NCI-H2107 treated with DMSO at 0.1 percent for 48 hours (cell line): ENCODE results near the gene NAA25.
"Not testable (repeated sequence)": the region's sequence is repeated elsewhere in the genome, so short reads cannot be mapped to it uniquely, and the experiment has no call there.

ENCODE experiments used
- DNase-seq: peaks from one replicate; lab custom pipeline; 2025; ENCODE audit not compliant: unreplicated experiment; lab: John Stamatoyannopoulos, UW

NAA25 gene

DNA sequence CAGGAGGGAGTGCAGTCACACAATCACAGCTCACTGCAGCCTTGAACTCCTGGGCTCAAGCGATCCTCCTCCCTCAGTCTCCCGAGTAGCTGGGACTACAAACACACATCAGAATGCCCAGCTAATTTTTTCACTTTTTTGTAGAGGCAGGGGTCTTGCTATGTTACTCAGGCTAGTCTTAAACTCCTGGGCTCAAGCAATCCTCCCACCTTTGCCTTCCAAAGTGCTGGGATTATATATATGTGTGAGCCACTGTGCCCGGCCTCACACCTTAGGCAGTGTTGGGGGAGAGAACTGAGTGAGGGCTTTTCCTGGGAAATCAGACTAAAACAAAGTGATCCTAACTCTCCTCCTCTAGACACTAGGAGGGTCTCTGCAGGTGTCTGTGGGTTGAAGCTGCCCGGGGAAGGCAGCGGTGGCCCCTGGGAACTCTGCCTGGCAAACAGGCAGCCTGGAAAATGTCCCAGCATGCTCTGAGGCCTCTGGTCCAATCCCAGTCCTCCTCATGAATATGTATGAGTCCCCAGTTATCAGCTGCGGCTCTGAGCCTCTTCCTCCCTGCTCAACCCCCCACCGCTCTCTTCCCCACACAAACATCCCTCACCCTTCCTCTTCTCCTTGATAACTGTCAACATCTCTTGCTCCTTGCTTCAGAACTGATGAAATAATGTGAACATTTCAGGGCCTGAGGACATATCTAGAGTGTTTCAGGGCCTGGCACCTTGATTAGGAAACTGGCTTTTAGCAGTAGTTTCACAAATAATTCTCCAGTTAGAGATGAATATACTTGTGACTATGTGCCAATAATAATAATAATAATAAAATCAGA, 7.9 kb upstream of the NAA25 start:
- peak; percentile 83 for DNase-seq

DNA sequence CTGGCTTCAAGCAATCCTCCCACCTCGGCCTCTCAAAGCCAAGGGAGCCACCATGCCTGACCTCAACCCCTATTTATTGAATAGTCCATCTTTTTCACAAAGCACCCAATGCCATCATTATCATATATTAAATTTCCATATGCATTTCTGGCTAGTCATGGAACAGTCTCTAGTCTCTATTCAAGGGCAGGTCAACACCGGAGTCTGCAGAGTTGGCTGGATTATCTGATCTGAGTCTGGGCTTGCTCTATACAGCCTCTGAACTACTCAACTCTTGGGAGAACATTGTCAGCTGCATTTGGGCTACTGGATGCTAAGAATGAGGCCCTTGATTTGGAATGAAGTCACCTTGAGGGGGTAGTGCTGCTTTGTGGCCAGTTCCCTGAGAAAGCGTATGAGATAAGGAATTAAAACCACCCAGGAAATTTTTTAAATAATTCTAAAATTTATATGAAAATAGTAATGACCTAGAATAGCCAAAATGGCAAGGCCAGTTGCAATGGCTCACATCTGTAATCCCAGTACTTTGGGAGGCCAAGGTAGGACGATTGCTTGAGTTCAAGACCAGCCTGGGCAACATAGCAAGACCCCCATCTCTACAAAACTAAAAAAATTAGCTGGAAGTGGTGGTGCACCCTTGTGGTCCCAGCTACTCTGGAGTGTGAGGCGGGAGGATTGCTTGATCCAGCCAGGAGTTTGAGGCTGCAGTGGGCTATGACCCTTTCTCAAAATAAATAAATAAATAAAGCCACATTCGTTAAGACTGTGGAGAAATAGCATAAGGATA, 6.9 kb upstream of the NAA25 start:
- DNase-seq, result no peak

DNA sequence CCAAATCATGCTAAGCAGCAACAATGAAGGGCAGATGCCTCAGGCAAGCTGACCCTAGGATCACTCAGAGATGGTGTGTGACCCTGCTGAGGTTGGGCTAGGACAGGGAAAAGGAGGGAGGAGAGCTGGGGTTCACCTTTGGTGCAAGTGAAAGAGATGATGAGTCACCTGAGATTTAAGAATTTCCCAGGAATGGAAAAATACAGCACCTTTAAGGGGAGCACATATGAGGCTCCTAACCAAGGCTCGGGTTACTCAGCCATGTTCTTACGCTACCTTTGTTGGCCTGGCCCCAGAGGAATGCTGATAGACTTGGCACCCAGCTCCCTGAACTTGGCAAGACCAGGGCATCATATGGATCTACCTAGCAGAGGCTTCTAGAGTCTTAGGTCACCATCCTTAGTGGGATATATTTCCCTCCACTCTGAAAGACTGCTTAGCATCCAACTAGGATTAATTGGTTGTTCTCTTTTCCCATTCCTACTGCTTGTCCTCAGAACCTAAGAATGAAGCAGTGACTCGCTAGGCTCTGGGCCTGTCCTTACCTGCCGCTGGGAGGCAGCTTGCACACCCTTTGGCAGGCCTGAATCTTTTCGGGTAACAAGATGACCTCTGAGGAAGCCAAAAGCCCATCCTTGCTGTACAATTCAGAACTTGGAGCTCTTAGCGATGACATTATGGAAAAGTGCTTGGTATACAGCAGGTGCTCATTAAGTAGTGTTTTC, 4.0 kb upstream of the NAA25 start:
- no peak for DNase-seq

DNA sequence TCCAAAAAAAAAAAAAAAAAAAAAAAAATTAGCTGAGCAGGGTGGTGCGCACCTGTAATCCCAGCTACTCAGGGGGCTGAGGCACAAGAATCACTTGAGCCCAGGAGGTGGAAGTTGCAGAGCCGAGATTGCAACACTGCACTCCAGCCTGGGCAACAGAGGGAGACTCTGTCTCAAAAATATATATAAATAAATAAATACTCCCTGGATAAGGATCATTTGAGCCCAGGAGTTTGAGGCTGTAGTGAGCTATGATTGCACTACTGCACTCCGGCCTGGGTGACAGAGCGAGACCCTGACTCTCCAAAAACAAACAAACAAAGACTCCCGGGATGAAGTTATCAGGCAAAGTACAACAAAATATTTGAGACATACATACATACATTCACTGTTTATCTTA, 3.3 kb upstream of the NAA25 start:
- no peak for DNase-seq

DNA sequence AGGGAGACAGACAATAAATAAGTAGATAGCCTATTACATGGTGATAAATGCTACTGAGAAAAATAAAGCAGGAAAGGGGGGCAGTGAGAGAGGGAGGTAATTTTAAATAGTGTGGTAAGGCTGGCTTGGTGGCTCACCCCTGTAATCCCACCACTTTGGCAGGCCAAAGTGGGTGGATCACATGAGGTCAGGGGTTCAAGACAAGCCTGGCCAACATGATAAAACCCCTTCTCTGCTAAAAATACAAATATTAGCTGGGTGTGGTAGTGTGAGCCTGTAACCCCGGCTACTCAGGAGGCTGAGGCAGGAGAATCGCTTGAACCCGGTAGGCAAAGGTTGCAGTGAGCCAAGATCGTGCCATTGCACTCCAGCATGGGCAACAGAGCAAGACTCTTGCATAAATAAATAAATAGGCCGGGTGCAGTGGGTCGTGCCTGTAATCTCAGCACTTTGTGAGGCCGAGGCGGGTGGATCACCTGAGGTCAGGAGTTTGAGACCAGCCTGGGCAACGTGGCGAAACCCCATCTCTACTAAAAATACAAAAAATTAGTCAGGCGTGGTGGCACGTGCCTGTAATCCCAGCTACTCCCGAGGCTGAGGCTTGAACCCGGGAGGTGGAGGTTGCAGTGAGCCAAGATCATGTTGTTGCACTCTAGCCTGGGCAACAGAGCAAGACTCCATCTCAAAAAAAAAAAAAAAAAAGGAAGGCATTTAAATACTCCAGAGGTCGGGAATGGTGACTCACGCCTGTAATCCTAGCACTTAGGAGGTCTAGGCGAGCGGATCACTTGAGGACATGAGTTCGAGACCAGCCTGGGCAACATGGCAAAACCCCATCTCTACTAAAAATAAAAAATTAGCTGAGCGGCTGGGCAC, 2.4 kb upstream of the NAA25 start:
- not testable (repeated sequence) for DNase-seq

DNA sequence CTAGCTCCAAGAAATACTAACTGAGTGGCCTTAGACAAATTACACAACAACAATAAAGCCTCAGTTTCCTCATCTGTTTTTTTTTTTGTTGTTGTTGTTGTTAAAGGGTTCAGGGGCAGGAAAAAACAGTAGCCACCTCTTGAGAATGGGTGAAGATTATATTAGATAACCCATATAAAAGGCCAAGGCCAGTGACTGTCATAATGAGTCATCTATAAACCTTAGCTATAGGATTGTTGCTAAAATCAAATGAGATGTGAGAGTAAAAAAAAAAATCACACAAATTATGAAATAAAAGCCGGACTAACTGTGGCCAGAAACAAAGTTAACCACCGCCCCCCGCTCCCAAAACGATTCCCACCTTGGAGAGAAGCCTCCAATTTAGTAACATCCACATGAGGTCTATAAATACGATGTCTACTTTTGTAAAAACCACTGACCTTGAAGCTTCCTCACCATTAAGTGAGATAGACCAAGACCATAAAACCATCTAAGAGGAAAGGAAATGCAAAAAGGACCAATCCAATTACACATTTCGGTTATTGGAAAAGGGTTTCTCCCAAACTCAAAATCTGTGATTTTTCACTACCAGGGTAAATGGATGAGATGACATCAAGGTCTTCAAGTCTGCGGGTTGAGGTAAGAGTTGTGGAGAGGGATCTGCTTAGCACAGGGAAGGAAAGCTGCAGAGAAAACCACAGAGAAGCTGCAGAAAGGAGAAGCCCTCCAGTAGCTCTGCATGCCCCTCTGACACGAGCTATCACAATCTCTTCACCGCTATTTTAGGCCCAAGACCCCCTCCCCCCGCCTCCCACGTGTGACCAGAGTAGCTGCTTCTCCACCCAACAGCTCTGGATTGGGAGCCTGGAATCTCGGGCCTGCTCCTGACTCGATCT, 1.0 kb downstream of the NAA25 start:
- DNase-seq, result no peak

DNA sequence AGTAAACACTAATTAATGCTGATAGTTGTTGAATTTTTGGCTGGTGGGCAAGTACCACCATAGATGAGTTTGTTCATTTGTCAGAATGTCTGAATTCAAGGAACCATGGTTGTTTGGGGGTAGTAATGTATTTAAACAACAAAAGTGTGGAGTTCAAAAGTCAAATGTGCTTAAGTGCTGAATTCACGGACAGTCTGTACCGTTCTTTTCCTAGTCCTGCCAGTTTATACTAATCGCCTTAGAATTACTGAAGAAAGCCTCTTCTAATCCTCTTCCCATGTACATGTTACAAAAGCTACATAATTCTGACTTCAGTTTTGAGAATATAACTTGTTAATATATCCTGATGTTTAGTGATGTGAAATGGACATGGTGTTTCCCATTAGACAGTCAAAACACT, 2.7 kb downstream of the NAA25 start:
- no peak for DNase-seq

DNA sequence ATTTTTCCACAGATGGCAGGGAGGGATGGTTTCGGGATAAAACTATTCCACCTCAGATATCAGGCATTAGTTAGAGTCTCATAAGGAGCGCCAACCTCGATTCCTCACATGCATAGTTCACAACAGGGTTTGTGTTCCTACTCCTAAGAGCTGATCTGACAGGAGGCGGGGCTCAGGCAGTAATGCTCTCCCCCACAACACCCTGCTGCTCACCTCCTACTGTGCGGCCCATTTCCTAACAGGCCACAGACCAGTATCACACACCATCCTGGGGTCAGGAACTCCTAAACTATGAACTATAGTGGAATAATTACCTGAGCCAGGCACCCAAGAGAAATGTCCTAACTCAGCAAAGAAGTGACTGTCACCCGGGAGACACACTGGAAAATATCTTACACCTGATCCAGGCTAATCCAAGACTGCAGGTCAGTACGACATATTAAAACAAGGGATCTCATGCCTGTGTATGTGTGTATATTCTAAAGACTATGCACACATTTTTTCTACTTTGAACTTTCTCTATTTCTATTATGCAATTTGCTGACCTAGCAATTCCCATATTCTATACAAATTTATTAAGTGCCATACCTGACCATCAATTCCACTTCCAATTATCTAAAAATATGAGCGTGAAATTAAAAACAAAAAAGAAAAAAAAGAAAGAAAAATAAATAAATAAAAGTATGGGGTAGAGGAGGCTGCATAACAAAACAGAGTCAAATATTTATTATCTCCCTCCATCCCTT, 4.7 kb downstream of the NAA25 start:
- DNase-seq, result no peak

DNA sequence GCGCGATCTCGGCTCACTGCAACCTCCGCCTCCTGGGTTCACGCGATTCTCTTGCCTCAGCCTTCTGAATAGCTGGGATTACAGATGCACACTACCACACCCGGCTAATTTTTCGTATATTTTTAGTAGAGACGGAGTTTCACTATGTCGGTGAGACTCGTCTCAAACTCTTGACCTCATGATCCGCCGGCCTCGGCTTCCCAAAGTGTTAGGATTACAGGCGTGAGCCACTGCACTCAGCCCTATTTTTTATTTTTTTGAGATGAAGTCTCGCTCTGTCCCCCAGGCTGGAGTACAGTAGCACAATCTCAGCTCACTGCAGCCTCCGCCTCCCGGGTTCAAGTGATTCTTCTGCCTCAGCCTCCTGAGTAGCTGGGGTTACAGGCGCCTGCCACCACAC, 5.8 kb downstream of the NAA25 start:
- not testable (repeated sequence) for DNase-seq

DNA sequence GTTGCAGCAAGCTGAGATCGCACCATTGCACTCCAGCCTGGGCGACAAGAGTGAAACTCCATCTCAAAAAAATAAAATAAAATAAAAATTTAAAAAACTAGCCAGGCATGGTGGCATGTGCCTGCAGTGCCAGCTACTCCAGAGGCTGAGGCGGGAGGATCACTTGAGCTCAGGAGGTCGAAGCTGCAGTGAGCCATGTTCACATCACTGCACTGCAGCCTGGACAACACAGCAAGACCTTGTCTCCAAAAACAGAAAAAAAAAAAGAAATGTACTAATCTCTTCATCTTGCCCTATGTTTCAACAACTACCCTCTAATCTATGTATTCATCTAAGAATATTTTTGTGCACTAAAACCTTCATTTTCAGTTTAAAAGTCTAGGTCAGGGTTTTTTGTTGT, 6.5 kb downstream of the NAA25 start:
- DNase-seq, result no peak

DNA sequence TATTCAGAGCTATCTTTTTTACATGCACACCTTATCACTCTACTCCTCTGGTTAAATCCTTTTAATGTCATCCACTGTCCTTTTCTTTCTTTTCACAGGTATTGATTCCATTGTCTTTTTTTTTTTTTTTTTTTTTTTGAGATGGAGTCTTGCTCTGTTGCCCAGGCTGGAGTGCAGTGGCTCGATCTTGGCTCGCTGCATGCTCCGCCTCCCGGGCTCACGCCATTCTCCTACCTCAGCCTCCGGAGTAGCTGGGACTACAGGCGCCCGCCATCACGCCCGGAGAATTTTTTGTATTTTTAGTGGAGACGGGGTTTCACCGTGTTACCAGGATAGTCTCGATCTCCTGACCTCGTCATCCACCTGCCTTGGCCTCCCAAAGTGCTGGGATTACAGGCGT, 8.1 kb downstream of the NAA25 start:
- DNase-seq, result not testable (repeated sequence)

DNA sequence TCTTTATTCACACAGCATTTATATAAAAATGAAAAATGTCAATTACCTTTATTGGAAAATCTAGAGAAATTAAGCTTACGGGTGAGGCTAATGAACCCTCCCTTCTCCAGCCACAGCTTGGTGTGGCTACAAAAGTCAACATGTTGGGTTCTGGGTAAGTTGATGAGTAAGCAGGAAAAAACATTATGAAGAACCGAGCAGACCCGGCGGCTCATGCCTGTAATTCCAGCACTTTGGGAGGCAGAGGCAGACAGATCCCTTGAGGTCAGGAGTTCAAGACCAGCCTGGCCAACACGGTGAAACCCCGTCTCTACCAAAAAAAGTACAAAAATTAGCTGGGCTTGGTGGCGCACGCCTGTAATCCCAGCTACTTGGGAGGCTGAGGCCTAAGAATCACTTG, 10.9 kb downstream of the NAA25 start:
- no peak for DNase-seq

DNA sequence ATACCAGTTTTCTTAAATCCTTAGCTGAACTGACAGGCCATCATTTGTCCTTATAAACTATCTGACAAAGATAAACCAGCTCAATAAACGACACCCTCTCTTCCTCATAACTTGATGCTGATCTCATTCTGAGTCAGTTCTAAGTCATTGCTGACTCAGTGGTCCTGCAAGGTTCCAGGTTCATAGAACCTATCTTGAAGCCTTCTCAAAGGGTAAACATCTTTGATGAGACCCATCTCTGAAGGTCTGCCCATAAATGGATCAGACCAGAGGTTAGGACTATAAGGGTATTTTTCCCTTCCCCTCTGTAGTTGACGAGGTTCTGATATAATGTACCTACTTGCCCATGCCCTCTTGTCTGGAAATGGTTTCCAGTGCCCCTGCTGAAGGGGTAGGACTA, 11.9 kb downstream of the NAA25 start:
- no peak for DNase-seq

DNA sequence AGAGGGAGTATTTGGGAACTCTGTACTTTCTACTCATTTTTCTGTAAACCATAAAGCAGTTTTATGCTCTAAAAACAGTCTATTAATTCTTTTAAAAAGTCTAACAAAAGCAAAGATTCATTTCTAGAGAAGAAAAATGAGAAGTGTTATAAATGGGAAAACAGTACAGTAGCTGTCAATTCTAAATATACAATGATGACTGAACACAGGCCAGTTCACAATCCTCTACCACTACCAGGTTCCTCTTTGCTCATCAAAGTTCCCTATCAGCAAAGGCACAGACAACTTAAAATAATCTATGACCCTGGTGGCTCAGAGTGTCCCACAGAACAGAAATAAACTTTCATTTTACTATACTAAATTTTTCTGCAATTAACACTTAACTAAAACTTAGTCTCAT, 12.5 kb downstream of the NAA25 start:
- no peak for DNase-seq

DNA sequence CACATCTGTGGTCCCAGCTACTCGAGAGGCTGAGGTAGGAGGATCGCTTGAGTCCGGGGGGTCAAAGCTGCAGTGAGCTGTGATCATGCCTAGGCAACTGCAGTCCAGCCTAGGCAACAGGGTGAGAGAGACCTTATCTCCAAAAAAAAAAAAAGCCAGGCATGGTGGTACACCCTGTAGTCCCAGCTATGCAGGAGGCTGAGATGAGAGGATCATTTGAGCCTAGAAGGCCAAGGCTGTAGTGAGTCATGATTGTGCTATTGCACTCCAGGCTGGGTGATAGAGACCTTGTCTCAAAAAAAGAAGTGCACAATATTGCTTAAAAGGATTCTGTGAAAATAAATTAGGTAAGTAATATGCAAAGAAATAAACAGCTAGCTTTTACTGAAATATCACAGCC, 17.0 kb downstream of the NAA25 start:
- no peak for DNase-seq

DNA sequence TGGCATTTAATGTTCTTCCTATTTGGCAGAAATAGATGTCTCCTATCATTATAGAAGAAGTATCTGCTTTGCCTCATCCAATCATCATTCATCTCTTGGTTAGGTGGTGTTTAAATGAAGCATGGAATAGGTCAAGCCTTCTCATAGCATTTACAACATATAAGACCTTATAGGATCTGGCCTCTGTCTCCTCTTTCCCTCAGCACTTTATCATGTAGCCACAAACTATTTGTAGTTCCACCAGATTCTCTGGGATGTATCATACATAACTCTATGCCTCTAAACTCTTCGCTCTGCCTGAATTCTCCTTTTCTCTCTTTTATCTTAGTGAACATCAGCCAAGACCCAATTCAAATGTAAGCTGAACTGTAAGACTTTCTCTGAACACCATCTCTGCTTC, 20.7 kb downstream of the NAA25 start:
- DNase-seq, result no peak

DNA sequence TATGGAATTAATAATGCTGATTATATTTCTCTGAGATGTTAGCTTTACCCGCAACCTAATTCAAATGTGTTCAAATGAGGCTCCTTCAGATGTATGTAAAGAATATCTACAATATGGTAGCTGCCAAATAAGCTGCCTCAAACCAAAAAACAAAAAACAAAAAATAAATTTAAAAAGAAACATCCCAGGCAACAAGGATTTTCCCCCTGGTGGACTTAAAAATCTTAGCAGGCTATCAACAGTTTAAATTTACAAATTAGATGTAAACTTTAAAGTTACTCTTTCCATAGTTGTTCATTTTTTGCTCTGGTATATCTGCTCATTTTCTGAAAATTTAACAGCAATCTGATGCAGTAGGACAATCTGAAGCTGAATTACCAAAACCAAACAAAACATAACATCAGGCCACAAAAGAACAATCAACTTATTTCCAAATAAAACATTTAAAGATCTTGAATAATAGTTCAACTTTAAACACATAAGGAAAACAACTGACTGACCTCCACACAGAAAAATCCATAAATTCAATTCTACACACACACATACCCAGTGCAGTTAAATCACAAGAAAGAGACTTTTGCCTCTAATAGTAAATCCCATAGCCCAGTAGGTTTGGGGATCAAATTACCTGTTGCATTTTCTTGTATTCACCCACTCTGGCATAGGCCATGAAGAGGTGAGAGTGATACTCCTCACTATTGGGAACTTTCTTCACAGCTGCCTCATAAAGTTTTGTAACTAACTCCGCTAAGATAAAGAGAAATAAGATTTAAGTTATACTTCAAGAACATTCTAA, 21.3 kb downstream of the NAA25 start:
- no peak for DNase-seq

DNA sequence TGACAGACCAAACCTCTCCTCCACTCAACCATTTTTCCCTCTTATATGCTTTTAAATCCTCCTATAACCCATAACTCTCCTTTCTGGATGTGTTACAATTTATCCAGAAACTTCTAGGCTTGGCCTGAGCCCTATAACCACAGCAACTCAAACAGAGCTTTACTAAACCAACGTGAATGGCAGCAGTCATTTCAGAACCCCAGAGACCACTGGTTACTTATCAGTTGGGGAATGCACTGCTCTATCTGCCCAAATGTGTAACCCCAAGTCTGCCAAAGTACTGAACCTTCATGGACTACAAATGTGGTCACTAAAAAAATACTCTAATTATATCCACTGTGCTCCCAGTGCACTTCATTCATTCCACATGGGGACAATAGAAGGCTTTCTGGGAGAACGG, 42.0 kb downstream of the NAA25 start:
- no peak for DNase-seq
